GM18517 (cell line): Measurements from ENCODE around the gene ITFG2.

Experiments
- ATAC-seq: cut with Tn5 transposase; IDR thresholded peaks from one replicate; pipeline ENCODE4 v1.9.1; 2021; ENCODE audit warnings: mild to moderate bottlenecking, moderate library complexity; ENCODE audit not compliant: unreplicated experiment

The ITFG2 gene

DNA sequence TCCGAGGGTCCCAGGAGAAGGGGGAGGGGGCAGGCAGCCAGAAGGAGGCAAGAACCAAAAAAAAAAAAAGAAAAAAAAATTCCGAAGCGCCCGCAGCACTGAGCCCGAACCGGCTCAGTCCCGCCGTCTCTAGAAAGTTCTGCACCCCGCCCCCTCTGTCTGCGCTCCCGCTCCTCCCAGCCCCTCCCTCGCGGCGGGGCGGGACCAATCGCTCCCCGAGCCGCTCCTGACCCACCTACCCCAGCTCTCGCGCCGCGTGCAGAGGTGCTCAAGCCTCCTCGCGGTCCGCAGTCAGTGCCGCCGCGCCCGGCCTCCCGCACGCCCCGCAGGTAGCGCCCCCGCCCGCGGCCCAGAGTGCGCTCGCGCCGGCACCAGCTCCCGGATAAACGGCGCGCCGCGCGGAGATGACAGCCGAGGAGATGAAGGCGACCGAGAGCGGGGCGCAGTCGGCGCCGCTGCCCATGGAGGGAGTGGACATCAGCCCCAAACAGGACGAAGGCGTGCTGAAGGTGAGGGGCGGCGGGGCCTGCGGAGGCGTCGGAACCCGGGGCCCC is 17.7 kb upstream of the ITFG2 start, which contains the start of gene FKBP4:
Gene FKBP4, plus strand, starts transcription at position 235 of the 554 bp plus-strand sequence. Its CDS starts 170 bp downstream, at position 405.
- peak; percentile 47 for ATAC-seq

DNA sequence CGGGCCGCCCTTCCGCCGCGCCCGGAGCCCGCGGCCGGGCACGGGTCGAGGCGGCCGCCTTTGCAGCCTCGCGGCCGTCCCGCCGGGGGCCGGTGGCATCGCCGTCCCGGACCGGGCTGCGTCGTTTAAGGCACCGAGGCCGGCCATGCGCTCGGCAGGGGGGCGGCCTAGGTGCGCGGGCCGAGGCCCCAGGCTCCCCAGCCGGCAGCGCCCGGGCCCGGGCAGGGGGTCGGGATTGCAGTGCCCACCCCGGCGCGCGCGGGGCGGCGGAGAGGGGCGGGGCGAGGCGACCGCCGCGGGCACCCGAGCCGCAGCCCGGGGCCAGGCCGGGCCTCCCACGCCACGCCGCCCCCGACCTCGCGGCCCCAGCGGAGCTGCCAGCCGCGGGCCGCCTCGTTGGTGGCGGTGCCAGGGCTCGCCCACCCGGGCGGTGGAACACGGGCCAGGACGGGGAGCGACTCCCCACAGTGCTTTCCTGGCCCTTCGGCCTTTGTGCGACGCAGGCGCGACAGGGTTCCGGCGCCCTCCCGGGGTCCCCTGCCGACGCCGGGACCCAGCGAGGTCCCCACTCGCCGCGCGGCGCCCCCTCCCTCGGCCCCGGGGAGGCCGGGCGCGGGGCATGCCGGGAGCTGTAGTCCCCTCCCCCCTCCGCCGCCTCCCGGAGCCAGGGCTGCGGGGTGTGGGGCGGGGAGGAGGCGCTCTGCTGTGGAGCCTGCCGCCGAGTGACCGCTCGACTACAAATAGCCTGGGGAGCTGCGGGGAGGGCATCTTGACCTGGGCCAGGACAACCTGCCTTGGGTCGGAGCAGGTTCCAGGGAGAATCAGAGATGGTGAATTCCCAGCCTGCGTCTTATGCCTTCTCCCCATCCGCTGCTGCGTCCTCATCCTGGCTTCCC is 16.9 kb upstream of the ITFG2 start:
- peak; percentile 54 for ATAC-seq

DNA sequence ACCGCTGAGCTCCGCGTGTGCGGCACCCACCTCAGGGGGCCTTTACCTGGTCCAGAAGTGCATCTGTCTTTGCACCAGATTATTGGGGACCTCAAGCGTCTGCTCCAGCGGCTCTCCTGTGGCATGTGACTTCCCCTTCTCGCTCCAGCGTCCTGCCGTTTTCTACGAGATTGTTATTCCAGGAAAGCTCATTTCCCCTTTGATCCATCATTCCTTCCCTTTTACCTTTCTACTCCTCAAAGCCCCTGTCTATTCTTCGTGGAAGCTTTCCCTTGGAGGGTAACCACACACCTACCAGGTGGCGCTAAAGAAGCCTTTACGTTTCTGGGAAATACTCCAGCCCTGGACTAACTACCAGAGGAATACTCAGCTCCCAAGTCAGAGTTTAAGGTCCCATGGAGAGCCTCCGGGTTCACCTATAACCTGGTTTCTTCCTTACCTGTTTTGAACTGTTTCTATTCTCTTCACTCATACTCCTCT is 16.2 kb upstream of the ITFG2 start:
- ATAC-seq = no peak

DNA sequence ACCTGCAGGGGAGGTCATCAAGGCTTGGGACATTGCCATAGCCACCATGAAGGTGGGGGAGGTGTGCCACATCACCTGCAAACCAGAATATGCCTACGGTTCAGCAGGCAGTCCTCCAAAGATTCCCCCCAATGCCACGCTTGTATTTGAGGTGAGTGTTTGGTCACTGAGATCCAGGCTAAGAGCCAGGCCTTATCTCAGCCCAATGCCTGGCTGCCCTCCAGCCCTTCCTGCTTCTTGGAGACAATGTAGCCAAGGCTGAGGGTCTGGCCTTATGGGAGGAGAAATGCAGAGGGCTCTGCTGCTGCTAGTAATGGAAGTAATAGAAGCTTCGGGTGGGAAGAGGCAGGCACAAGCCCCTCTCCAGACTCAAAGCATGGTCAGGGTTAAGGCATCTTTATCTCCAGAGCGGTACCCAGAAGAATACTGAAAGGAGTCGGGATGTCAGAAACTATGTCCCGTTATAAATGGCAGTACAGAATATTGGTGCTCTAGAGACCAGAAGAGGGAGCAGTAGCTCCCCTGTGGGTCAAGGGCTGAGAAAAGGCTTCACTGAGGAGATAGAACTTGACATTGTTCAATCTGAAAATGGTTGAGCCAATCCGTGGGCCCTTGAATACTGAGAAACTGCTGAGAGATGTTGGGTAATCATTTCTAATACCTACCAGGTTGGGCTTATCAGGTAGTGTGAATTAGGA is 14.6 kb upstream of the ITFG2 start:
- ATAC-seq = no peak

DNA sequence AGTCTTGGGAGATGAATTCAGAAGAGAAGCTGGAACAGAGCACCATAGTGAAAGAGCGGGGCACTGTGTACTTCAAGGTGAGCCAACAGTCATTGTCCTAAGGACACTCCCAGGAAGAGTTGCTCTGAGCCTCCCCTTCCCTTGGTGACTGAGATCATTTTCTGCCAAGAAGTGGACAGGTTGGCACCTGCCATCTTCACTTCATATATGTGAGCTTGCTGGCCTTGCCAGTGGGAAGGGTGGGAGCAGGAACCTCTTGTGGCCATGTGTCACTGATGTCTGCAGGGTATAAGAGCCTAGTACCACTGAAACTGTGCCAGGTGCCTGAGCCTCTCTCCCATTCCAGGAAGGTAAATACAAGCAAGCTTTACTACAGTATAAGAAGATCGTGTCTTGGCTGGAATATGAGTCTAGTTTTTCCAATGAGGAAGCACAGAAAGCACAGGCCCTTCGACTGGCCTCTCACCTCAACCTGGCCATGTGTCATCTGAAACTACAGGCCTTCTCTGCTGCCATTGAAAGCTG is 12.4 kb upstream of the ITFG2 start:
- no peak for ATAC-seq

DNA sequence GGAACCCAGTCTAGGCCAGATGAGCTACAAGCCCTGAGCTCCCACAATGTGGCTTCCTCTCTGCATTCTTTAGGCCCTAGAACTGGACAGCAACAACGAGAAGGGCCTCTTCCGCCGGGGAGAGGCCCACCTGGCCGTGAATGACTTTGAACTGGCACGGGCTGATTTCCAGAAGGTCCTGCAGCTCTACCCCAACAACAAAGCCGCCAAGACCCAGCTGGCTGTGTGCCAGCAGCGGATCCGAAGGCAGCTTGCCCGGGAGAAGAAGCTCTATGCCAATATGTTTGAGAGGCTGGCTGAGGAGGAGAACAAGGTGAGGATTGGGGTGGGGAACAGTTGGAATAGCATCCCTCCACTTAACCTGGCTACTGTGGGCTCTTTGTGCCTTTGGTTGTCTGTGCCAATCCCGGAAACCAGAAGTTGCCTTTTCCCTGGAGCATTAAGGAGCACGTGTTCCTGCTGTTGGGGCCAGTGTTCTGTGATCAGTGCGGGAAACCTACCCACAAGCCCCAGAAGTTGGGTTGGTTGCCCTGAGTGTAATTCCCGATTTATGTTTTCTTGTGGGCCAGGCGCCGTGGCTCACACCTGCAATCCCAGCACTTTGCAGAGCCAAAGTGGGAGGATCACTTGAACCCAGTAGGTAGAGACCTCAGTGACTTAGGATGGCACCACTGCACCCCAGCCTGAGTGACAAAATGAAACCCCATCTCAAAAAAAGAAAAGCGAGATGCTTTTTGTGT is 11.3 kb upstream of the ITFG2 start:
- no peak for ATAC-seq

DNA sequence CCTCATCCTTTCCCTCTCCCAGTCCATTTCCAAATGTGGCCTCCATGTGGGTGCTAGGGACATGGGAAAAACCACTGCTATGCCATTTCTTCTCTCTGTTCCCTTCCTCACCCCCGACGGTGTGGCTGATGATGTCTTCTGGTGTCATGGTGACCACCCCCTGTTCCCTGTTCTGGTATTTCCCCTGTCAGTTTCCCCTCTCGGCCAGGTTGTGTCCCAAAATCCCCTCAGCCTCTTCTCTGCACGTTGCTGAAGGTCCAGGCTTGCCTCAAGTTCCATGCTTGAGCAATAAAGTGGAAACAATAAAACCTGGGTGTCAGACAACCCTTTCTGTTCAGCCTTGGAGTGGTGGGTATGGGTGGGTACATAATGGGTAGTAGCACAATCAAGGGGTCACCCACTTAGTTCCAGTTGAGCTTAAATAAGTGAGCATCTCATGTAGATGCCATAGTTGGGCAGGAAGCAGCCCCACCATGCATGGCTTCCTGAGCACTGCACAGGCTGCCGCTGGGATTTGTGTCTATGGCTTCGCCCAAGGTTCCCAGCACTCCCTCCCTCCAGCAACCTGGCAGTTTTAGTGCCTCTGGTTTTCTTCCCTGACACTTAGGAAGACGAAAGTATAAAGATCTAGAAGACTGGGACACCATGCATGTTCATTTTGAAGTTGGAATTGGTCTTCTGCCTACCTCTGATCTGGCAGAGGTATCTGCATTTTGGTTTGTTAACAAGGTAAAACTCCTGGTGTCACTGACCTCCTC is 8.7 kb upstream of the ITFG2 start:
- no peak for ATAC-seq

DNA sequence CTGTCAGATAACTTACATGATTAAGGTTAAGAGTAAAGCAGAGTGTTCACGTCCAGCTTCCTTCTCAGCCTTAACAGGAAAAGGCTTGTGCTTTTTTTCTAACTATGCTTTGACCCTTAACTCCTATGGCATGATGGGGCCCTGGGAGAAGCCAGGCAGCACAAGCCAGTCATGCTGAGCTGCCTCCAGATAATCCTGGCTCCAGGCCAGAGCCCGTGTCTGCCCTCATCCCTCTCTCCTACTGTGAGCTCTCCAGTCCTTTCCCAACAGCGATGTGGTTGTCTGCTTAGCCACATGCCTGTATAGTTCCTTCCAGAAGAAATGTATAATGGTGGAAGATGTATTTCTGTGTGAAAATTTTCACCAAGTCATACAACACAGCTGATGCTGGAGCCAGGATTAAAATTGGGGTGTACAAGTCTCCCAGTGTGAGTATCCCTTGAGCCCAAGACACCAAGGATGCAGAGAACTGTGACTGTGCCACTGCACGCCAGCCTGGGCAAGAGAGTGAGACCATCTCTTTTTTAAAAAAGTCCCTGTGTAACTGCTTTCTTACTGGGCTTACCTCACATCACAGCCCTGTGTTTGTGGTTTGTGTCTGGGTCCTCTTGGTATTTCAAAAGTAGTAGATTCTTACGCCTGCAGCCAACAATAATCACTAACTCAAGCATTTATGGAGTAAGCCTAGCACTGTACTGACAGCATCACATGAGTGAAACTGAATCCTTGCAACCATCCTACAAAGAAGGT is 7.9 kb upstream of the ITFG2 start:
- ATAC-seq = no peak

DNA sequence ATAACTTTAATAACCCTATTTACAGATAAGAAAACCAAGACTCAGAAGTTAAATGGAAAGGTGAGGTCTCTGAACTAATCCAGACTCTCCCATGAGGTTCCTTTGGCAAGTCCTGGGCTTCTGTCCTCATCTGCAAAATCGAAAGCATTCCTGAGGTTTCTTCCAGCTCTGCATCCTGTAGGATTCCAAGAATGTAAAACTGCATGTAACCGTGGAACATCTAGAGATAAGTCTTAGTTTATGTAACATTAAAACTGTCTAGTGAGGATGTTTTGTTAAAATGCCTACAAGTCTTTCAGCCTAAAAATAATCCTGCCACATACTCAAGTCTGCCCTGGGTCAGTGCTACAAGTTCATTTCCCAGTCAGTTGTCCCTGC is 7.3 kb upstream of the ITFG2 start:
- no peak for ATAC-seq

DNA sequence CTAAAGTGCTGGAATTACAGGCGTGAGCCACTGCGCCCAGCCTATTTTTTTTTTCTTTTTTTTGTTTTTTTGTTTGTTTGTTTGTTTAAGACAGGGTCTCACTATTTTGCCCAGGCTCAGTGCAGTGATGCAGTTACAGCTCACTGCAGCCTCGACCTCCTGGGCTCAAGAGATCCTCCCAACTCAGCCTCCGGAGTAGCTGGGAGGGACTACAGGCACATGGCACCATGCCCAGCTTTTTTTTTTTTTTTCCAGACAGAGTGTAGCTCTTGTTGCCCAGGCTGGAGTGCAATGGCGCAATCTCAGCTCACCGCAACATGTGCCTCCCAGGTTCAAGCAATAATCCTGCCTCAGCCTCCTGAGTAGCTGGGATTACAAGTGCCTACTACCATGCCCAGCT is 5.8 kb upstream of the ITFG2 start:
- no peak for ATAC-seq

DNA sequence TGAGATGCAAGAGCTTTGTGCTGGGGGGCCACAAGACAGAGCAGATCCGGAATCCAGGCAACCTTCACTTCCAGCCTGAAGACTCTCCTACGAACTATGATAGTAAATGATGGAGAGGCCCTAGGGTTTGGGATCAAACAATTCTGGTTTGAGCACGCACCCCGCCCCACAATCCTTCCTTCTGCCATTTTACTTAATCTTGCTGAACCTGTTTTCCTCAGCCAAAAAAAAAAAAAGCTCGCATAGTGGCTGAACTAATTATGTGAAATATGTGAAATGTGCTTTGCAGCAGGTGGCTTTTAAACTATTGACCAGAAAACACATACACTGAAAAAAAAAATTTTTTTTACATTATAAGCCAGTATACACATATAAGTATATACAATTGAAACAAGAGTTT is 667 bp upstream of the ITFG2 start:
- no peak for ATAC-seq

DNA sequence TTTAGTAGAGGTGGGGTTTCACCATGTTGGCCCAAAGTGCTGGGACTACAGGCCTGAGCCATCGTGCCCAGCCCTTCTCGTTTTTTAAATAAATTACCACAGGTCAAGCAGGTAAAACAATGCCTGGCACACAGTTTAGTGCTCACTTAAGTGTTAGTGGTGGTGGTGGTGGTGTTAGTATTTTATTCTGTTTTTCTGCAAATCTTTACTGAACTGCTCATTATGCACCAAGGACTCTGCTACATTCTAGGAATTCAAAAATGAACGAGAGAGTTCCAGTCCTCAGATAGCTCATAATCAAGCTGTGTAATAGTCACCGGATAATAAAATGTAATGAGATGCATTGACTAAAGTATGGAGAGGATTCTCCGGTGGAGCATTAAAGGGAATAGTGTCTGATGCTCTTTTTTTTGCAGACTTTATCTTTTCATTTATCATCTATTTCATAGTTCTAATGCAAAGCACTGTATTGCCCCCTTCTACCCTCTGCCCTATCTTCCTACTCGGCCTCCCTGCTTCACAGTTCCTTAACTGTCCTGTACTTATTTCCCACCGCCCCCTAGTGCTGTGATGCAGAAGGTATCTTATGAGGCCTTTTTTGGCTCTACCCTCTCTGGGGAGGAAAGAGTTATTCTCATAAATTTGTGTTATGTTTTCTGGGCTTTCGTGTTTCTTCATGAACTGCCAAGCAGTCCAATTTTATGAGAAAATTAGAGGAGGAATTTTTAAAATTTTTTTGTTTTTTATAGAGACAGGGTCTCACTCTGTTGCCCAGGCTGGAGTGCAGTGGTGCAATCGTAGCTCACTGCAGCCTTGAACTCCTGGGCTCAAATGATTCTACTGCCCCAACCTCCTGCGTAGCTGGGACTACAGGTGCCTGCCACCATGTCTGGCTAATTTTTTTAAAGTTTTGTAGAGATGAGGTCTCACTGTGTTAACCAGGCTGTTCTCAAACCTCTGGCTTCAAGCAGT is 1.0 kb downstream of the ITFG2 start:
- ATAC-seq = peak; percentile 0

DNA sequence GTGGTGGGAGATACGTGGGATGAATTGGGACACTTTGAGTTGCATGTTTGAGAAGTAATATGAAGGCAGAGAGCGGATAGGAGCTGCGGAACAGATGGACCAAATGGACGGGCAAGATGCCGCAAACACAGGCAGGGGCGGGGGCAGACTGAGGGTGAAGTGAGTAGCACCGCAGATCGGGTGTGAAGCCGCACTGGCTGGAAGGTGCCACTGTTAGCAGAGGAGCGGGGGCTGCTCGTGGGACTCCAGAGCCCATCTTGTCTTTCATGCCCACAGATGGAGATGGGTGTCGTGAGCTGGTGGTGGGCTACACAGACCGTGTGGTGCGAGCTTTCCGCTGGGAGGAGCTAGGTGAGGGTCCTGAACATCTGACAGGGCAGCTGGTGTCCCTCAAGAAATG is 7.3 kb downstream of the ITFG2 start:
- no peak for ATAC-seq

DNA sequence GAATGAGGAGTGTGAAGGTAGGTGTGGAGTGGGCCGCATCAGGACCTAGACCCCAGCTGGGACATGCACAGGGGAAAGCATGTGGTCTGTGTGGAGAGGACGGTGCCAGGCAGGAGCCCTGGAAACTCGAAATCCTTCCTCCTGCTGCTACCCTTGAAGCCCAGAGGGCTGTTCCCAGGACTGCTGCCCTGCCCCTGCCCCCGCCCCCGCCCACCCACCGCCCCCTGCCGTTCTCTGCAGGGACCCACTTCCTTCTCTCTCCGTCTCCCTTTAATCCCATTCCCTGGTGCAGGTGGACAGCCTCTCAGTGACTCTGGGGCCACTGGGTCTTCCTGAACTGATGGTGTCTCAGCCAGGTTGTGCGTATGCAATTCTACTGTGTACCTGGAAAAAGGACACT is 8.0 kb downstream of the ITFG2 start:
- no peak for ATAC-seq

DNA sequence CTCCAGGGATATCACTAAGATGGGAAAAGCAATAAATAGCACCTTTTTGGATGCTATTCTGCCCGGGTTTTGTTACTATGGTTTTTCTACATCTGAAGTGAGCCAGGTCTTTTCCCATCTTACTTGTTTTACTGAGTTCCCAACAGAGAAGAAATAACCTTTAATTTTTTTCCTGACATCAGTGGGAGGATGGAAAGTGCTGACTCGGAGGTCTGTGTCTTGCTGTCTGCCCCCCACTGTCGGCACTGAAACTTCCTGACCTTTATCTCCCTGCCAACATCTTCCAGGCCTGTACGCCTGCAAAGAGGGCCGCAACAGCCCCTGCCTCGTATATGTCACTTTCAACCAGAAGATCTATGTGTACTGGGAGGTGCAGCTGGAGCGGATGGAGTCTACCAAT is 11.0 kb downstream of the ITFG2 start:
- ATAC-seq = no peak

DNA sequence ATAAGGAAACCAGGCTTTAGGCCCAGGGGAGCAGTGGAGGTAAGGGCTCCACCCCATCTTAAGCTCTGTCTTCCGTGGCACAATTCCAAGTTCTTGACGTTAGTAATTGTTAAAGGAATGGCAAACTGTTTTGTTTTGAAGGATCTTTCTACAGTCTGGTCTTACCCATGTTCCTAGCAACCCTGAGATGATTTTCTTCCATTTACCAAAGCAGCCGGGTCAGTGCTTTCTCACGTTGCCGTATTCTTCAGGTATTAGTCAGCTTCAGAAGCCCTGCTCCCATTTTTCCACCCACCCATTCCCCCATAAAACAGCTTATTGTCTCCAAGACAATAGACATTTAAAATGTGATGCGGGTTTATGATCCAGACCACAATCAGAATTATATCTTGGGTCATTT is 12.1 kb downstream of the ITFG2 start:
- no peak for ATAC-seq

DNA sequence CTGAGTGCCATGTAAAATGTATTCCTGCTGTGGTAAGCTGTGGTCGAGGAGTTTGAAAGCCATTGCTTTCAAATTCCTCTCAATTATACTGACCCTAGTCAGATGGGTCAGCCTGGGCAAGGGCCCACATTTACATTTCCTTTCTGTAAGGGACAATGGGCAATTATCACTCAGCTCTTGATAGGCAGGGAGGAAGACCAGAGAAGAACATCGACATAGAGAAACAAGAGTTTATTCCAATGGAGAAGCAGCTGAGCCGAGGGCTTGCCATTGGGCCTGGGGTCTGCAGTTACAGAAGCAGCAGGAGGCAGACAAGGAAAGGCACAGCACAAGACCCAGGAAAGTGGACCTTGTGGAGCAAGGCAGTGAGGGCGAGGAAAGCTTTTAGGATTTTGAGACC is 12.7 kb downstream of the ITFG2 start:
- no peak for ATAC-seq

DNA sequence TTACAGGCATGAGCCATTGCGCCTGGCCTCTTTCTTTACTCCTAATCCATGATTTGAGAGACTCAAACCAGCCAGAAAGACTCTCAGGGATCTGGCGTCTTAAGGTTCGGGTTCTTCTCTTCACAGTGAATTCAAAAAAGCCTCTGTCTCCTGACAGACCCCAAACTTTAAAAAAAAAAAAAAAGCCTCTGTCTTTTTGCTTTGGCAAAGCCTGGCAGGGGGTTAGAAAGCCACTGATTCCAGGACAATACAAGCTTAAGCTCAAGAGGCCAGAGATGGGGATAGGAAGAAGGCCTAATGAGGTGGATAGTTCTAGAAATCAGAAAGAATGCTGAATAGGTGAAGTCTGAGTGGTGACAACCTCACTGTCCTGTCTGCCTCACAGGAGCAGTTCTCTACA is 13.6 kb downstream of the ITFG2 start:
- ATAC-seq = no peak
